T-helper 2 cell treated with Interferon-gamma antibody and Interleukin-4, amounts not matched to agents 100 ng/mL and 5 ng/mL, for 36 hours (primary cell): Measurements from ENCODE around the gene CDX2. TPM values are rescaled to one million over a fixed set of nuclear protein-coding genes. Genes with fewer than 3 reads are reported as not detected.
"Not testable (repeated sequence)": the region's sequence is repeated elsewhere in the genome, so short reads cannot be mapped to it uniquely, and the experiment has no call there.

Source experiments
- intact Hi-C: fragments of 100-400 bp; cut with micrococcal nuclease; formaldehyde crosslinking; loops from one replicate; pipeline ENCODE4 v1.15.1; 2023
- total RNA-seq: library from RNA; stranded (reverse); gene quantifications from 2 replicates; pipeline ENCODE4 v1.2.3, GENCODE V29; 2022

The CDX2 gene
- total RNA-seq, 1 donor from 2014 or later: not detected

DNA sequence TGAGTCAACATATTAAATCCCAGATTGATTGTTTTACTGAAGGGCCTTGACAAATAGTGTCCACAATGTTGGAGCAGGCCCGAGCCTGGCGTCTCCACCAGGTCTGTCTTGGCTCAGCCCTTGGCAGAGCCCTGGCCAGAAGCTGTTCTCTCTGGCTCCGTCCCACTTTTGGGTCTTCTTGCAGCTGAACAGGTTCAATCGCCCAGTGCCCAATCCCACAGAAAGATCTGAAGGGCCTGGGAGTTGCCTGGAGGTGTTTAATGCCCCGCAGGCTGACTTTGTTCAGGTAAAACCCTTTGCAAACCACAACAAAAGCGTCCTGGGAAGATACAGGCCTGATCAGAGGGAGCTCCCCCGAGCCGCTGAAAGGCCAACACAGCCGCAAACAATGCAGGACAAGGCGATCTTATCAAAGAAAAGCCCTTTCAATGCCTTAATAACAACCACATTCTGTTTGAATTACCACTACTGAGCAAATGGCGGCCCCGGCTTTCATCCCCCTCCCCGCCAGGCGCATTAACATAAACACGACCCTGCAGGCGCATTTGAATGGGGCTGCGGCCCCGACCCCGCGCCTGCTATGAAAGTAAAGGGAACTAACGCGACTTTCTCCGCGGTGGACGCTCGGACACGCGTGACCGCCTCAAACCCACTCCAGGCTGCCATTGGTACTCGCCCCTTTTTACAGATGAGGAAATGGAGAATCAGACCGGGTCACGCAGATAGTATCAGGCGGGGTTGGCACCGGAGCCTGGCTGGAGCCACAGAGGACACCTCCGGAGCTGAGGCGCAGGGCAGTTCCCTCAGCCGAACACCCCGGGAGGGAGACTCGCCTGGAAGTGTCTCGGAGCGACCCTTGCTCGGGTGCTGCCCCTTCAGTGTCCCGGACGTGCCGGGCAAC, 3.1 kb downstream of the CDX2 start:
- intact Hi-C loops: loop anchor here (2.0 kb wide), 1 partner anchor 43 kb away; no protein-coding TSS in a partner anchor

DNA sequence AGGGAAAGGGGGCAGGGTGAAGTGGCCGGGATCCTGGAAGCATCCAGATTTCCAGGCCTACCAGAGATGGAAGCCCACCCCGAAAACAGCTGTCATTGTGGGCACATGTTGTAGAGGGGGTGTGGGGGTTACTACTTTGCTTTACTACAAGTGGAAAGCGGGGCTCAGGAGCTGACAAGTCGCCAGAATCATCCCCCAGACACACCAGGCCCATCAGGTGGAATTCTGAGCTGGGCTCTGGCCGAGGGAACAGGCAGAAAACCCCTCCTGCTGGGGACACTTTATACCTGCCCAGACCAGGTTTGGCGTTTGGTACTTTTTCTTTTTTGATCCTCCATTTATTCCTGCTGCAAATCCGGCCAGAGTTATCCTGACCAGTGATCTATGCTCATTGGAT, 3.8 kb downstream of the CDX2 start:
- intact Hi-C loops: no loop called here

DNA sequence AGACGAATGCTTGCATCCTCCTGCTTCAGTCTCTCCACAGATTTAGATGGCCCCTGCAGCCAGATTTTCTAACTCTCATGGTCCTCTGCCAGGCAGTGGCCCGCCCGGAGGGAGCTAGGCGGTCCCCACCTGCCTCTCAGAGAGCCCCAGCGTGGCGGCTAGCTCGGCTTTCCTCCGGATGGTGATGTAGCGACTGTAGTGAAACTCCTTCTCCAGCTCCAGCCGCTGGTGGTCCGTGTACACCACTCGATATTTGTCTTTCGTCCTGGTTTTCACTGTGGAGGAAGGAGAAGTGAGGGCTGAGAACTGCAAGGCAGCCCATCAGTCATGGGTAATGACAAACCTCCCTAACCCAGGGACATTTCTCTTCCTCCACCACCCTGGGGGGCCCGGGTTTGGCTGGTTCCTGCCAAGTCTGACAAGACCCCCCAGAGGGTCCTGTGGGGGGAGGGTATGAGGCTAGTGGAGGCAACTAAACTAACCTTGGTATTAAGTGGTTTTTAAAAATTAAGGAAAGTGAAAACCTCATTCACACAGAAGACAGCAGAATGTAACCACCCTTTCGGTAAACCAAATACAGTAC, 4.3 kb downstream of the CDX2 start:
- intact Hi-C loops: no loop called here

DNA sequence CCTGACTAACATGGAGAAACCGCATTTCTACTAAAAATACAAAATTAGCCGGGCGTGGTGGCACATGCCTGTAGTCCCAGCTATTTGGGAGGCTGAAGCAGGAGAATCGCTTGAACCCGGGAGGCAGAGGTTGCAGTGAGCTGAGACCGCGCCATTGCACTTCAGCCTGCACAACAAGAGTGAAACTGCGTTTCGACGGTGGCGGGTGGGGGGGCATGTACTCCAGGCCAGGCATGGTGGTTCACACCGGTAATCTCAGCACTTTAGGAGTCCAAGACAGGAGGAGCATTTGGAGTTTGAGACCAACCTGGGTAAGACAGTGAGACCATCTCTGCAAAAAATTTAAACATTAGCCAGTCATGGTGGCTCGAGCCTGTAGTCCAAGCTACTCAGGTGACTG, 4.9 kb downstream of the CDX2 start:
- intact Hi-C loops: not testable (repeated sequence)

DNA sequence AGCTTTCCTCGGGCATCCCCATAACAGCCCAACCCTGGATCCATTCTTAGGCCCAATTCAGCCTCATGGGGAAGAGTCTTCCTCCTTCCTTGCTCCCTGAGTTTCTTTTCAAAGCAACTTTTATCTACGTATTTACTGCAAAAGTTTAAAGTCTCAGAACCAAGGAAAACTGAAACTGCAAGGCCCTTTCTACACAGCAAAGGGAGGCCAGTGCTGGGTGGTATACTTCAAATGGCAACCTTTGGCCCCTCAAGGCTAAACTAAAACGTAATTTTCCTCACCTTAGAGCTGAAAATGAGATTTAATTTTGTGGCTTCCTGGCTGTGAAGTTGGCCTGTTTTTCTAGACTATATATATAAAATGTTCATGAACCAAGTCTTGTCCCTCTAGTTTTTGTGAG, 5.6 kb downstream of the CDX2 start:
- intact Hi-C loops: no loop called here

DNA sequence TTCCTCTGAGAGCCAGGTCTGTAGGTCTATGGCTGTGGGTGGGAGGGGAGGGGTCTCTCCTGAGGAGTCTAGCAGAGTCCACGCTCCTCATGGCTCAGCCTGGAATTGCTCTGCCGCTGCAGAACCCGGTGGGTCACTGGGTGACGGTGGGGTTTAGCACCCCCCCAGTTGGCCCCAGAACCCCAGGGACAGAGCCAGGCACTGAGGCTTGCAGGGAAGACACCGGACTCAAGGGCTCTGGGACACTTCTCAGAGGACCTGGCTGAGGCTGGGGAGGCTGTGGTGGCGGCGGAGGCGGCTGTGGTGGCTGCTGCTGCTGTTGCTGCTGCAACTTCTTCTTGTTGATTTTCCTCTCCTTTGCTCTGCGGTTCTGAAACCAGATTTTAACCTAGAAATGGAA, 6.1 kb downstream of the CDX2 start:
- intact Hi-C loops: no loop called here

DNA sequence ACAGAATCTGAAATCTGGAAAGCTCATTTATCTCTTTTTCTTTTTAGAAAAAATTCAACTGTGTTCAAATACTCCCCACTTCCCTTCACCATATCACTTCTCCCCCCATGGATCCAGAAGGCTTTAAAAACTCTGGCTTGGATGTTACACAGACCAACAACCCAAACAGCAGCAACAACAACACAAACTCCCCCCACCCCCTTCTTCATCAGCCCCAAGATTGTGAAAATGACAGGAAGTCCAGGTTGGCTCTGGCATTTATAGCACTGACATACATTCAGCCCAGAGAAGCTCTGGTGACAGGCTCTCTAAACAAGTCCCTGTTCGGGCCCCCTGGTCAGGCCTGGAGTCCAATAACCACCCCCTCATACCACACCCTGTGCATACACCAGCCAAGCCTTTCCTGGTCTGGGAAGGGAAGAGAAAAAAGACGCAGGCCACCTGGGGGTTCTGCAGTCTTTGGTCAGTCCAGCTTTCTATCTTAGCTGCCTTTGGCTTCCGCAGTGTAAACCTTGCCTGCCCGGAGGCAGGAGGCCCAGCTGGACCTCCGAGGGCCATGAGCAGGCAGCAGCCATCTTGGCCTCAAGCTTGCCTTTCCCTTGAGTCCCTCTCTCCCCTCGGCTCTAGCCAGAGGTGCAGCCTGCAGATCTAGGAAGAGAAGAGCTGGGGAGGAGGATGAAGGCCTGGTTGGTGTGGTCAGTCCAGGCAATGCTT, 6.8 kb downstream of the CDX2 start:
- intact Hi-C loops: no loop called here

DNA sequence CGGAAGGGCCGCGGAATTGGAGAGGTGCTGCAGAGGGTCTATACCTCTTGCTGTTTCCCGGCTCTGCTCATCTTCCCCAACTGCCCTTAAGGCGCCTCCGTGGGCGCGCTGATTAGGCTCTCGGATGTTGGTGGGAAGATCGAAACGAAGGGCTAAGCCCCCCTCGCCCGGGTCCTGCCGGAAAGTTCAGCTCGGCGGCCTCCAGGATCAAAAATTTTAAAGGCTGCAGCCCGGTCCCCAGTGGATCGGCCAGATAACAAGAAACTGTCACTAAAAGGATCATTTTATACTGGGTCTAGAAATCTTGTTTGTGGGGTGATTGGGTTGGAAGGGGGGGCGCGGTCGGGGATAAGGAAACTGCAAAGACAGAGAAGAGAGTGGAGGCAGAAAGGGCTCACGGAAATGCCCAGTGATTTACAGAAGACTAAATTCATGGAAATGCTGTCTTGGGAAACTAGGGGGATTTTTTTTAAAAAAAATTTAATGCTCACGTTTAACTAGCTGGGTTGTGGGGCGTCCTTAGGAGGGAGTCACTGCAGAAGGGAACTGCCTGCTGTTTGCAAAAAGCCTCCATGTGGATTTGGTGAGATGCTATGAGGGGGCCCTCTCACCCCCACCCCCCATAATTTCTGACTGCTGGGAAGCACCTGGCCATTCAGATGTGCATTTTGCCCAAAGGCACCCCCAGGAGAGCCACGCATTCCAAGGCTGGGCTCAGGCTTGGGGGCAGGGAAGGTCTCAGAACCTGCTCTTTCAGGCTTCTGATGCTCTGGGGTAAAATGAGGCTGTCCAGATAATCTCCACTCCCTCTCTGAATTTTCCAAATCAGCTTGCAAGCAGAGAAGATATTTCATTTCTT, 7.7 kb downstream of the CDX2 start:
- intact Hi-C loops: no loop called here

DNA sequence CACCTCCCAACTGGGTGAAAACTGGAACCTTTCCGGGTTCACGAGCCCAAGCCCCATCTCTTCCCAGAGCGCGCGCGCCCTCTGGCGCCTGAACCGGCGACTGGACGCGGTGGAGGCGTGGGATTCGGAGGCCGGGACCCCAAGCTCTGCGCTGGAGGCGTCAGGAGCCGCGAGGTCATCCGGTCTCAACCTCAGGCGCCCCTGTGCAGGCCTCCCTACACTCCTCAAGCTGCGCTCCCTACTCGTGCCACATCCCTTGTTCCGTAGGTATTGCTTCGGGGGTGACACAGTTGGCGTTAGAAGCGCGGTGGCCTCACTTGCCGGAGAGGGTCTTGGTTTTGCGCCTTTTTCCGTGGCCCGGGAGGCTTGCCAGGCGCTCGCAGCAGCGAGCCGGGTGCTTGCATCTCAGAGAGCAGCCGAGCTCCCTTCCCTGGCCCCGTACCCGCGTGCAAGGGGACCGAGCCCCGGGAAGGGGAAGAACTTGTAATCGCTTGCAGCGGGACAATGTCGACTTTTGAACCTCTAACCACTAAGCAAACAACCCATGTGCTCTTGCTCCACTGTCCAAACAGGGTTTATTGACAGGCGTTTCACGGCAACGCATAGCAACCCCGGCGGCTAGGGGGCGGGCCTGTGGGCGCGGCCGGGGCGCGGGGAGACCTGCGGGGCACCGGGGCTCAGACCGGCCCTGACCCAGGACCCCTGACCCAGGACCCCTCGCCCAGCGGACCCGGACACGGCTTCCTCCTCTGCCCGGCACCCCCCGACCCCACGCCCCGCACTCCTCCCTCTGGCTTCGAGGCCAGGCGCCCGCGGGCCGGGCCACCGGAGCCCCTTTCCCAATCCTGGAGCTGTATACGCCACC, 8.5 kb downstream of the CDX2 start:
- intact Hi-C loops: no loop called here

DNA sequence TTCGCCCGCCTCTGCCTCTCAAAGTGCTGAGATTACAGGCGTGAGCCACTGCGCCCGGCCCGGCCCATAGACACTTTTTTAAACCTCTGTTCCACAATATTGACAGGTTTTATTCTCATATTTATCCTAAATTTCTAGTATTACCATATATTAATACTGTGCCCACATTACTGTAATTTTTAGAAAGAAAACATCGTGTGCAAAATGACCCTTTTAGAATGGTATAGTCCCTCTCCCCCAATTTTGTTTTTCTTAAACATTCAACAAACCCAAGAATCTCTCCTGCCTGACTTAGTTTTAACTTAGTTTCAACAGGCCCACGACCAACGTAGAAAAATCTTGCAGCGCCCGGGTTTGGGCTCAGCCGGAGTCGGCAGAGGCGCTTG, 9.1 kb downstream of the CDX2 start:
- intact Hi-C loops: loop anchor here (10.0 kb wide), 1 partner anchor 585 kb away; no protein-coding TSS in a partner anchor

DNA sequence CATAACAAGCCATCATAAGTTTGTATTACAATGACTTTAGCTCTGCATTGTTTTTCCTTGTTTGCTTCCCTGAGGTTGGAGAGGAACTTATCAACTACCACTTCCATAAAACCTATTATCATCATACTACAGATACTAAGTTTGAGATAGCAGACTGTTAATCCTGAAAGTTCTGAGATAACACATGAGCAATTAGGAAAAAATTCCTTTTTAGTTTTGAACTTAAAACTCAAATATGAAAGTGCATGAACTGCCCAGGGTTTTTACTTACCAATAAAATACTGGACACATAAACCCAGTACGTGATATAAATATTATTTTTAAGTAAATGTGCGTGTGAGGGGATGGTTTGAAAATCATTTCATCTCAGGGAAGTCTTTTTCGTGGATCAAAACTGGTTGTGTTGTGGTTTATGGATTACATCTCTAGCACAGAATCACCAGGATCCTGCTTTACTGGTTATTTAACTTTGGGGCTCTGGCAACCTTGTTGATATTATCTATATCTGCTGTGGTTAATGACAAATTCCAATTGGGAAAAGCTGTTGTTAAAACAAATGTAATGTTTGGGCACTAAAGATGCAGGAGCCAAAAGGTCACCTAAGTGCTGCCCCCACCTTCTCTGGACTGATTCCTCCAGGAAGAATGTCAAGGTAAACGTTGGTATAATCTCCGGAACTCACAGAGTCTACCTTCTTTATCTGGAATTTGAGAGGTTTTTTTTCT, 12.4 kb downstream of the CDX2 start:
- intact Hi-C loops: loop anchor here (10.0 kb wide), 1 partner anchor 582 kb away; no protein-coding TSS in a partner anchor

DNA sequence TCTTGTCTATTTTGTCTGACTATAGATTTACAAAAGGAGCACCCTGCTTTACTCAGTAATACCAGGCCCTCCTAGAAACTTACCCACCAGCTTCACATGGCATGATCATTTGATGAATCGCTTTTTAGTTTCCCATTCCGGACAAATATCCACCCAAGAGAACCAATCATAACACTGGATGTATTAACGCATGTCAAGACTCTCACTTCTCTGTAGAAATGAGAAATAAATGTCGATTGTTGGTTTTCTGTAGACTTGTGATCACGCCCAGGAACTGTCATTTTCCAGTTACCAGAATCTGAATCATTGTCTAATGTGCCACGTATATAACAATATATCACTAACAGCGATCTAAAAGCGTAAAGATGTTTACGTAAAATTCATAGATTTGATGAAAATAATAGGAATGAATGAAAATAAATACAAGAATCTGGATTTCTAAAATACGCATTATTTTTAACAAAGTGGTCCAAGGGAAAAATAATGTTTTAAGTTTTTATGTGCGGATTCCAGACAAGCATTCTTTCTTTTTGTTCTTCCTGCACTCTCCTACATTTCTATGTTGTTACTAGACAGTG, 14.0 kb downstream of the CDX2 start:
- intact Hi-C loops: loop anchor here (10.0 kb wide), 1 partner anchor 580 kb away; no protein-coding TSS in a partner anchor

DNA sequence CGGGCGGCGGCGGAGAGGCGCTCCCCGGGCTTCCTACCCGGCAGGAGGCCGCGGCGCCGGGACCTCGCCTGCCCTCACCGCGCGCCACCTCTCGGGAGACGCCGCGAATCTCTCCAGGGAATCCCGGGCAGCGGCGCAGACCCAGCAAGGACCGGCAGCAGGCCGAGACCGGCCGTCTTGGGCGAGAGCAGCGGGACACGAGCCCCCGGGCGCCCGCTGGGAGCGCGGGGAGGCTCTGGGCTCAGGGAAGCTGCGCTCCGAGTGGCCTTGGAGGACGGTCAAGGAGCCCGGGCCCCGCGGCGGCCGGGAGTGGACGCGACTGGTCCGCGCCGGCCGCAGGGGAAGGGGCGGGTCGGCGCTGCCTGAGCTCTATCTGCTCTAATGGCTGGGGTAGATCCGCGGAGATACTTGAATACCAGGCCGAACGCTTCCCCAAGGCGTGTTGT, 14.7 kb downstream of the CDX2 start:
- intact Hi-C loops: loop anchor here (1.0 to 10.0 kb wide), 2 partner anchors 162 to 580 kb away; partner anchors contain the start of gene GSX1

DNA sequence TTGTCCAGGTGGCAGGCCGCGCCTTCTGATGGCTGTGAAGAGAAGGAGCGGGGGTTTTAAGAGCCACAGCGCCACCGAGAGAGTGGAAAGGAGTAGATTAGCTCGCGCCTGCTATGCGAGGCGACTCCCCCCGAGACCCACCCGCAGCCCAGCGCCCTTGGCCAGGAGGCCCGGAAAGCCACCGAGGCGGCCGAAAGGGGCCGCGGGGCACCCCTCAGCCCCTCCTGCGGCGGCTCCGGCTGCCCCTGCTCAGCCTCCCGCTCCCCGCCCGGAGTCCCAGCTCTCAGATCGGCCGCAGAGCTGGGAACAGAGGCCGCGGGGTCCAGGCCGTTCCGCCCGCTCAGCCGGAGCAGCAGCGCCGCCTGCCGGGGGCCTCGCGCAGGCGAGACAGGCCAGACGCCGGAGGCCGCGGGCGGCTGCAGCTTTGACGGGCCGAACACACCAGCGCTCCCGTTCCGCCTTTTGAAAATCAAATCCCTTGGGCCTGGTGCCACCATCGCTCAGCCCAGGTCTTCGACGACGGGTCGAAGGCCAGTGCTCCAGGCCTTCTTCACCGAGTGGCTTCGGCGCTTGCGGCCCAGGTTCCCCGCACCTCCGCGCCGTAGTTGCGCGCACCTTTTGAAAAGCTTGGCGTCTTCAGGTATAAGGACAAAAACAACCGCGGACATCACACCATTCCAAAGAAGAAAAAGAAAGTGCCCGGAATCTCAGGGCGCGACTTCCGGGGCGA, 15.3 kb downstream of the CDX2 start:
- intact Hi-C loops: loop anchor here (1.0 to 10.0 kb wide), 2 partner anchors 162 to 579 kb away; partner anchors contain the start of gene GSX1

DNA sequence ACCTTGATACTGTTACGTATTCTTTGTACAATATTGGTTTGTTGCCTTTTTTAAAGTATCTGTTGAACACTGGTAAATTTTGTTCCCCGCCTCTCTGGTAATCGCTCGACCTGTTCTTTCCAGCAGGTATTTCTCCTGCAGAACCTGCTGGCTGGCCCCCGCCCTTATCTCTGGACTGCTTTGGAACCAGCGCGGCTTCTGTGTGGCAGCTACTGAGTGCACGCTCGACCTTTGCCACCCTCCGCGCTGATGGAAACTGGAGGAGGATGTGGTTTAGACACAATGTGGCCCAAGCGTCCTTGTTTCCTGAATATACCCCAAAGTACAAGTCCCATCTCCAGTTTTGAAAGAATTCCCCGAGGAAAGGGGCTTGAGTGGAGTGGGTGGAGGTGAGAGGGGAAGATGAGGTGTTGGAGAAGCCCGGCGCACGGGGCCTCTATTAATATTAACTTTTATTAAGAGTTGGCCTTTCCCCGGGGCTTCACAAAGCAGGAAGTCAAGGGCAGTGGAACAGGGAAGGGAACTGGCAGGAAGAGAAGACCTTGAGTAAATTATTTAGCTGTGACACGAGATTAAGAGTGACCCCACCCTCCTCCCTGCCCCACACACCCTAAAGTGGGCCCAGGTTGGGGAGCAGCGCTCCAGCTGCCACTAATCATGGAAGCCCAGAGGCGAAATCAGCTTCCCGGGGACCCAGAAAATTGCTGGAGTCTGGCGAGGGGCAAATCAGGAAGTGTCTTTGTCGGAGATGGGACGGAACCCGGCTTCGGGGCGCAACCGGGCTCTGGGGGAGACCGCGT, 16.0 kb downstream of the CDX2 start:
- intact Hi-C loops: loop anchor here (10.0 kb wide), 1 partner anchor 578 kb away; no protein-coding TSS in a partner anchor

DNA sequence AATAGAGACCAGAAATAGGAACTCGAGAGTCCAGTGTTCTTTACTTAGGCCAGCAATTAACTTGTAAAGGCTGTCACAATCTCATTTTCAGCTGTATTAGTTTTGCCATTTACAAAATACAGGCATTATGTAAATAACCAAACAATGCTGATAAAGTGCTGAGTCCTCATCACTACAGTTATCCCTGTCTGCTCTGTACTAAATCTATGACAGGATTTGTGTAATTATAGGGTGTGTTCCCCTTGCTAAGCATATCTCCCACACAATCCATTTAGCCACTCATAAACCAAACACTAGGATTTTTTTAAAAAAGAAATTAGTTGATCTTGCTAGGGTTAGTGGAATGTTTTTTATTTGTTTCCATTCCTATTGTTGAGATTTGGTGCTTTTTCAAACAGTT, 26.1 kb downstream of the CDX2 start:
- intact Hi-C loops: no loop called here
